Measurements from ENCODE around the gene NDUFAF5. TPM values are rescaled to one million over a fixed set of nuclear protein-coding genes. Genes with fewer than 3 reads are reported as not detected.
"Not testable (repeated sequence)": the region's sequence is repeated elsewhere in the genome, so short reads cannot be mapped to it uniquely, and the experiment has no call there.

The NDUFAF5 gene
- total RNA-seq, 4 donors from 2014 or later: 4.0 to 18.4 (median 14.8) TPM

GRCh38 chr20:13758884-13759283 lies 25.9 kb upstream of the NDUFAF5 start:
- WGBS, 2 donors (ENCODE audit: low coverage in 1 of 2): 50 to 71% methylated on average over 1 of the region's 1 CpG

GRCh38 chr20:13760451-13760946 lies 24.3 kb upstream of the NDUFAF5 start:
- WGBS, 2 donors (ENCODE audit: low coverage in 1 of 2): 97% methylated on average over 4 of the region's 33 CpGs; no CpG with 5 or more reads in 1 of the 2 donors

More at GRCh38 chr20:13758884-13759283, 25.9 kb upstream of the NDUFAF5 start:
- Histone ChIP-seq H3K36me3 (peaks cover 0 to 22% (median 3%) of the 10 kb centered on the region in 4 donors), H3K27me3 (no peaks in the 10 kb centered on the region), H3K9me3 (no peaks in the 10 kb centered on the region), H3K4me3 (no peak overlapping the region), H3K27ac (peak overlapping the region; percentile 16 to 31 (median 28)), H3K4me1 (peaks cover 0 to 10% (median 4%) of the 10 kb centered on the region in 4 donors)
- intact Hi-C loops (cut with DNase I; ENCODE audit: low total_unique reads): no loop called here
- DNase-seq: no peak
- in situ Hi-C loops (cut with MboI; ENCODE audit: low pct_ligation_motif_present in 1 of 4, low pct_unique_long_range_greater_than_20kb in 1 of 4, low sequenced_read_pairs in 3 of 4): loop anchor here (25.0 kb wide), 1 partner anchor 647 kb away; no protein-coding TSS in a partner anchor
- TF ChIP-seq POLR2A (IDR thresholded peaks at IDR 0.05): no peak
- no peak for TF ChIP-seq EP300 (IDR thresholded peaks at IDR 0.05; ENCODE audit: low read depth)
- TF ChIP-seq POLR2AphosphoS5 (IDR thresholded peaks at IDR 0.05): no peak
- no peak for TF ChIP-seq CTCF (IDR thresholded peaks at IDR 0.05)

GRCh38 chr20:13765299-13765698 lies 19.5 kb upstream of the NDUFAF5 start:
- H3K4me1 ChIP-seq: no peaks in the 10 kb centered on the region
- TF ChIP-seq CTCF (IDR thresholded peaks at IDR 0.05): no peak
- TF ChIP-seq POLR2AphosphoS5 (IDR thresholded peaks at IDR 0.05): no peak
- TF ChIP-seq EP300 (IDR thresholded peaks at IDR 0.05; ENCODE audit: low read depth): no peak
- peaks cover 0 to 58% (median 28%) of the 10 kb centered on the region in 4 donors for H3K36me3 ChIP-seq

More at GRCh38 chr20:13760451-13760946, 24.3 kb upstream of the NDUFAF5 start:
- not testable (repeated sequence) for H3K27me3 ChIP-seq, H3K9me3 ChIP-seq, H3K4me3 ChIP-seq, DNase-seq, H3K27ac ChIP-seq
- intact Hi-C loops (cut with DNase I; ENCODE audit: low total_unique reads) (loop anchor here (10.0 kb wide), 1 partner anchor 636 kb away; no protein-coding TSS in a partner anchor), in situ Hi-C loops (cut with MboI; ENCODE audit: low pct_ligation_motif_present in 1 of 4, low pct_unique_long_range_greater_than_20kb in 1 of 4, low sequenced_read_pairs in 3 of 4) (loop anchor here (25.0 kb wide), 1 partner anchor 648 kb away; no protein-coding TSS in a partner anchor)
- Histone ChIP-seq H3K36me3 (peaks cover 0 to 37% (median 7%) of the 10 kb centered on the region in 4 donors), H3K4me1 (peaks cover 0 to 10% (median 4%) of the 10 kb centered on the region in 4 donors)

GRCh38 chr20:13765868-13766416 lies 18.9 kb upstream of the NDUFAF5 start:
- 94 to 100% methylated on average over 1 of the region's 1 CpG for WGBS, 2 donors (ENCODE audit: low coverage in 1 of 2)
- in situ Hi-C loops (cut with MboI; ENCODE audit: low pct_ligation_motif_present in 1 of 4, low pct_unique_long_range_greater_than_20kb in 1 of 4, low sequenced_read_pairs in 3 of 4): loop anchor here (25.0 kb wide), 1 partner anchor 654 kb away; no protein-coding TSS in a partner anchor

More at GRCh38 chr20:13765299-13765698, 19.5 kb upstream of the NDUFAF5 start:
- intact Hi-C loops (cut with DNase I; ENCODE audit: low total_unique reads): loop anchor here (10.0 kb wide), 1 partner anchor 640 kb away; no protein-coding TSS in a partner anchor
- H3K4me3 ChIP-seq: no peak overlapping the region
- no peak for DNase-seq
- no peak overlapping the region for H3K27ac ChIP-seq
- H3K27me3 ChIP-seq: no peaks in the 10 kb centered on the region
- in situ Hi-C loops (cut with MboI; ENCODE audit: low pct_ligation_motif_present in 1 of 4, low pct_unique_long_range_greater_than_20kb in 1 of 4, low sequenced_read_pairs in 3 of 4): loop anchor here (25.0 kb wide), 1 partner anchor 653 kb away; no protein-coding TSS in a partner anchor
- H3K9me3 ChIP-seq: peaks cover 6 to 9% of the 10 kb centered on the region in 2 donors

More at GRCh38 chr20:13765868-13766416, 18.9 kb upstream of the NDUFAF5 start:
- Histone ChIP-seq H3K27me3 (no peaks in the 10 kb centered on the region), H3K4me3 (no peak overlapping the region), H3K36me3 (peaks cover 0 to 64% (median 31%) of the 10 kb centered on the region in 4 donors), H3K4me1 (no peaks in the 10 kb centered on the region), H3K27ac (no peak overlapping the region), H3K9me3 (peaks cover 6 to 9% of the 10 kb centered on the region in 2 donors)
- intact Hi-C loops (cut with DNase I; ENCODE audit: low total_unique reads): loop anchor here (10.0 kb wide), 1 partner anchor 641 kb away; no protein-coding TSS in a partner anchor
- TF ChIP-seq POLR2A (IDR thresholded peaks at IDR 0.05): no peak
- TF ChIP-seq CTCF (IDR thresholded peaks at IDR 0.05): no peak
- no peak for TF ChIP-seq POLR2AphosphoS5 (IDR thresholded peaks at IDR 0.05)
- no peak for TF ChIP-seq EP300 (IDR thresholded peaks at IDR 0.05; ENCODE audit: low read depth)
- DNase-seq: no peak

Measured in transverse colon (tissue), 4 donors.